Astrocyte of the cerebellum (primary cell): ENCODE data around the gene DNAJC5G.

Experiments used
- DNase-seq: peaks from one replicate; pipeline ENCODE4 v3.0.0-alpha.2; 2011; ENCODE audit warnings: low read depth
- H3K4me3 ChIP-seq: 2 replicates; pipeline ENCODE4 v1.5.1; 2011; ENCODE audit warnings: mild to moderate bottlenecking, low read depth, low read length, moderate library complexity
- in situ Hi-C: cut with HindIII; loops from 2 replicates; pipeline ENCODE4 v1.10.0; 2017; ENCODE audit warnings: low sequenced_read_pairs
- TF ChIP-seq, protein P1 (sequence below): IDR thresholded peaks from 2 replicates; pipeline ENCODE4 v1.5.1; 2012; ENCODE audit warnings: low read length, low read depth, moderate library complexity, mild to moderate bottlenecking; ENCODE audit errors: missing control alignments

The DNAJC5G gene

GRCh38 chr2:27278010-27278409, 2.8 kb downstream of the DNAJC5G start:
- in situ Hi-C loops, result no loop called here

DNA sequence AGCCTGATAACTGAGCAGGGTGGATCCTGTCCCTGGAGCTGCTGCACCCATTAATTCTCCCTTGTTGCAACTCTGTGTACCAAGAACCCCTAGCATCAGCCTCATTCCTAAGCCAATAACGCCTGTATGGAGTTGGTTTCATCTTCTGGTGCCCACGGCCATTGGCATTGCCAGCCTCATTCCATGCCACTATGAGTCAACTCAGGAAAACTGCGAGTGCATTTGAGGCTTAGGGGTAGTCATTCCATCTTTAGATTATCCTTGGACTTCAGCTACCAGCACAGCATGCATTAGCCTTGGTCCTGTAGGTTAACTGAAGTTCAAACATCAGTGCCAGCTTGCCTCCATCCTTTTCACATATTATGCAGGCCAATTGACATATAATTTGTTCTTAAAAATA, 5.6 kb downstream of the DNAJC5G start:
- DNase-seq, result no peak
- in situ Hi-C loops, result no loop called here
- no peak overlapping the region for H3K4me3 ChIP-seq
- TF ChIP-seq, protein P1, sequence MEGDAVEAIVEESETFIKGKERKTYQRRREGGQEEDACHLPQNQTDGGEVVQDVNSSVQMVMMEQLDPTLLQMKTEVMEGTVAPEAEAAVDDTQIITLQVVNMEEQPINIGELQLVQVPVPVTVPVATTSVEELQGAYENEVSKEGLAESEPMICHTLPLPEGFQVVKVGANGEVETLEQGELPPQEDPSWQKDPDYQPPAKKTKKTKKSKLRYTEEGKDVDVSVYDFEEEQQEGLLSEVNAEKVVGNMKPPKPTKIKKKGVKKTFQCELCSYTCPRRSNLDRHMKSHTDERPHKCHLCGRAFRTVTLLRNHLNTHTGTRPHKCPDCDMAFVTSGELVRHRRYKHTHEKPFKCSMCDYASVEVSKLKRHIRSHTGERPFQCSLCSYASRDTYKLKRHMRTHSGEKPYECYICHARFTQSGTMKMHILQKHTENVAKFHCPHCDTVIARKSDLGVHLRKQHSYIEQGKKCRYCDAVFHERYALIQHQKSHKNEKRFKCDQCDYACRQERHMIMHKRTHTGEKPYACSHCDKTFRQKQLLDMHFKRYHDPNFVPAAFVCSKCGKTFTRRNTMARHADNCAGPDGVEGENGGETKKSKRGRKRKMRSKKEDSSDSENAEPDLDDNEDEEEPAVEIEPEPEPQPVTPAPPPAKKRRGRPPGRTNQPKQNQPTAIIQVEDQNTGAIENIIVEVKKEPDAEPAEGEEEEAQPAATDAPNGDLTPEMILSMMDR, result no peak

More at GRCh38 chr2:27278010-27278409, 2.8 kb downstream of the DNAJC5G start:
- no peak for DNase-seq
- TF ChIP-seq, protein P1, result no peak
- H3K4me3 ChIP-seq, result no peak overlapping the region

GRCh38 chr2:27281442-27281841, 6.2 kb downstream of the DNAJC5G start:
- TF ChIP-seq, protein P1, result no peak
- H3K4me3 ChIP-seq, result no peak overlapping the region
- DNase-seq, result no peak
- in situ Hi-C loops, result no loop called here

DNA sequence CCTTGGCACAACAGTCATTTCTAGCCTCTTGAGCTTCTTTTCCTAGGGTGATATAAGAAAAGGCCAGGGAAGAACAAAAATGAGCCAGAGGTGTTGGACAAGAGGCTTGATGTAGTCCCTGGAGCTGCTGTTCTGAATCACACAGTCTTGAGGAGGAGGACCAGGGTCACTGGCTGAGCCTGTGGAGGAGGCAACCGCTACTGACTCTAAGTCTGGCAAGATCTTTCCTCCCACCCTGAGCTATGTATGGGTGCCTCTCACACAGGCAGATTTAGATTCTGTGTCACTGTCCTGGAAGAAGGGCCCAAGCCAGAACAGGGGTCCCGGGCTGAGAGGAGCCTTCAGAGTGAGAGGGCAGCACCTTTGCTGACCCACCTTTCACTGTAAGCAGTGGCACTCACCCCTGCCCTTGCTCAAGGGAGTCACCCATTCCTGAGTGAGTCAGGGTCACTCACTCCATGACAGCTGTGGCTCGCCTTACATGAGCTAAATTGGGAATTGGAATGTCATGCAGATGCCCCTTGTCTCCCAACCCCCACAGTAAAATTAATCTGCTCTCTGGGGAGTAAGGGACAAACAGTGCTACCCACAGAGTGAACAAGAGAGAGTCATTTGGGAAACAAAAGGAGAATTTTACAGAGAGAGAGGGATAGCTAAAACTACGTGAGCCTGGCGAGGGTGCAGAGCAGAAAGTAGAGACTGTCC, 6.8 kb downstream of the DNAJC5G start, which contains the start of gene TRIM54:
Gene TRIM54 (plus strand): TSS at position 575 of the 705 bp plus-strand sequence. CDS start 303 bp downstream, outside the sequence.
- DNase-seq, result no peak
- H3K4me3 ChIP-seq, result no peak within 1 kb of the TSS
- TF ChIP-seq, protein P1, result no peak
- in situ Hi-C loops, result no loop called here

- in situ Hi-C loops, result no loop called here
- DNase-seq, result no peak
- H3K4me3 ChIP-seq, result no peak overlapping the region
- TF ChIP-seq, protein P1, result no peak
These were observed 7.7 kb downstream of the DNAJC5G start for GRCh38 chr2:27282892-27283291.

DNA sequence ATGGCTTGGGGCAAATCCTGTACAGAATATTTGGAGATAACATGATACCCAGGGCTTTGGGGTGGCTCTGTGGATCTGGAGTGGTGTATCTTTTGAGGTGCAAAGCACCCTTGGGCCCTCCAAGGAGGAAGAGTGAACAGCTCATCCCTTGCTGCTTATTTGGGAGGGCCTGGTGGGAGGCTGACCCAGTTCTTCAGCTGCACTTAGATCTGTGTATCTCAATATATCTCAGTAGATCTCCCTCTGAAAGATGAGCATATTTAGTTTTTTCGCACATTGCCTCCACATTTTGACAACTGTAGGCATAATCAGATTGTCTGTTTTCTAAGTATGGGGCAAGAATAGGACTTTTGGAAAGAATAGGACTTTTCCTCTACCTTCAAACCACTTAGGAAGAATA, 9.8 kb downstream of the DNAJC5G start:
- TF ChIP-seq, protein P1, result no peak
- DNase-seq, result no peak
- in situ Hi-C loops, result no loop called here
- no peak overlapping the region for H3K4me3 ChIP-seq

GRCh38 chr2:27285481-27285880, 10.2 kb downstream of the DNAJC5G start:
- in situ Hi-C loops, result no loop called here
- TF ChIP-seq, protein P1, result no peak
- no peak for DNase-seq
- no peak overlapping the region for H3K4me3 ChIP-seq
